A673 (cell line): ENCODE data around the gene RABGAP1L. TPM values are rescaled to one million over a fixed set of nuclear protein-coding genes. Genes with fewer than 3 reads are reported as not detected.

Experiments used
- BruUV-seq: library from RNA; stranded (reverse); fragments of 400-500 nt; replicated peaks from 2 replicates; lab custom pipeline; 2021; lab: Mats Ljungman, UMichigan
- CTCF ChIA-PET: fragments of 300-600 bp; sonication (Branson Sonifier 250); formaldehyde crosslinking; loops from one replicate; lab custom pipeline; 2022; ENCODE audit warnings: antibody characterized with exemption; lab: Charles Lee
- POLR2A ChIA-PET: fragments of 300-600 bp; sonication (Branson Sonifier 250); formaldehyde crosslinking; loops from one replicate; lab custom pipeline; 2022; ENCODE audit warnings: antibody characterized with exemption; ENCODE audit not compliant: low non-redundant PET; lab: Charles Lee
- DNase-seq: peaks from one replicate; pipeline ENCODE4 v3.0.0-alpha.2; 2015; ENCODE audit warnings: low spot score
- H3K27ac ChIP-seq: fragments of 200-600 bp; sonication (generic); 2 replicates; pipeline ENCODE4 v1.5.1; 2016; ENCODE audit warnings: mixed run types, low read depth, mild to moderate bottlenecking, mixed read lengths, antibody characterized with exemption, low read length; ENCODE audit not compliant: poor library complexity, severe bottlenecking
- H3K27me3 ChIP-seq: fragments of 200-600 bp; sonication (generic); replicated peaks from 2 replicates; pipeline ENCODE4 v1.6.1; 2017; ENCODE audit warnings: mixed run types, low read depth, mild to moderate bottlenecking, mixed read lengths, antibody characterized with exemption, low read length; ENCODE audit not compliant: insufficient read depth, poor library complexity
- H3K36me3 ChIP-seq: fragments of 200-600 bp; sonication (generic); 2 replicates; pipeline ENCODE4 v1.6.1; 2016; ENCODE audit warnings: mixed run types, mild to moderate bottlenecking, mixed read lengths, antibody characterized with exemption, low read length; ENCODE audit not compliant: insufficient read depth, poor library complexity, severe bottlenecking
- H3K4me1 ChIP-seq: fragments of 200-600 bp; sonication (generic); 2 replicates; pipeline ENCODE4 v1.6.1; 2017; ENCODE audit warnings: mixed run types, mild to moderate bottlenecking, mixed read lengths, antibody characterized with exemption, low read length; ENCODE audit not compliant: insufficient read depth, poor library complexity, severe bottlenecking
- H3K4me3 ChIP-seq: fragments of 200-600 bp; sonication (generic); 2 replicates; pipeline ENCODE4 v1.5.1; 2016; ENCODE audit warnings: low read depth, mixed run types, mild to moderate bottlenecking, mixed read lengths, low read length; ENCODE audit not compliant: poor library complexity, severe bottlenecking
- H3K9me3 ChIP-seq: fragments of 200-600 bp; sonication (generic); 2 replicates; pipeline ENCODE4 v1.6.1; 2016; ENCODE audit warnings: mixed run types, low read depth, mild to moderate bottlenecking, mixed read lengths, antibody characterized with exemption, low read length; ENCODE audit not compliant: poor library complexity, severe bottlenecking
- EZH2 ChIP-seq: fragments of 200-600 bp; sonication (generic); IDR thresholded peaks from 2 replicates; pipeline ENCODE4 v1.6.1; 2017; ENCODE audit warnings: borderline replicate concordance, low read depth, mild to moderate bottlenecking, mixed read lengths, antibody characterized with exemption, low read length; ENCODE audit not compliant: poor library complexity, severe bottlenecking
- intact Hi-C: fragments of 100-400 bp; cut with micrococcal nuclease; formaldehyde crosslinking; loops from one replicate; pipeline ENCODE4 v1.10.0; 2022; ENCODE audit not compliant: unreplicated experiment
- total RNA-seq: library from RNA; stranded (reverse); gene quantifications from 2 replicates; pipeline ENCODE4 v1.2.3, GENCODE V29; 2021
- TF ChIP-seq, protein P1 (sequence below): fragments of 300-800, 200-600 bp; sonication (generic); conservative IDR thresholded peaks from 2 replicates; pipeline ENCODE4 v1.5.1; 2017; ENCODE audit warnings: low read depth, mild to moderate bottlenecking, antibody characterized with exemption, low read length, moderate library complexity, mixed read lengths

Gene RABGAP1L
- total RNA-seq, 1 experiment from 2014 or later, result 19.3 TPM

- Histone ChIP-seq H3K27ac (no peak overlapping the region), H3K4me3 (no peak overlapping the region), H3K27me3 (no peaks in the 10 kb centered on the region), H3K36me3 (no peaks in the 10 kb centered on the region), H3K4me1 (no peaks in the 10 kb centered on the region), H3K9me3 (no peaks in the 10 kb centered on the region)
- ChIA-PET CTCF (no interaction called here), POLR2A (no interaction called here)
- BruUV-seq, result no TSS peak
- DNase-seq, result no peak
- TF ChIP-seq, protein P1, sequence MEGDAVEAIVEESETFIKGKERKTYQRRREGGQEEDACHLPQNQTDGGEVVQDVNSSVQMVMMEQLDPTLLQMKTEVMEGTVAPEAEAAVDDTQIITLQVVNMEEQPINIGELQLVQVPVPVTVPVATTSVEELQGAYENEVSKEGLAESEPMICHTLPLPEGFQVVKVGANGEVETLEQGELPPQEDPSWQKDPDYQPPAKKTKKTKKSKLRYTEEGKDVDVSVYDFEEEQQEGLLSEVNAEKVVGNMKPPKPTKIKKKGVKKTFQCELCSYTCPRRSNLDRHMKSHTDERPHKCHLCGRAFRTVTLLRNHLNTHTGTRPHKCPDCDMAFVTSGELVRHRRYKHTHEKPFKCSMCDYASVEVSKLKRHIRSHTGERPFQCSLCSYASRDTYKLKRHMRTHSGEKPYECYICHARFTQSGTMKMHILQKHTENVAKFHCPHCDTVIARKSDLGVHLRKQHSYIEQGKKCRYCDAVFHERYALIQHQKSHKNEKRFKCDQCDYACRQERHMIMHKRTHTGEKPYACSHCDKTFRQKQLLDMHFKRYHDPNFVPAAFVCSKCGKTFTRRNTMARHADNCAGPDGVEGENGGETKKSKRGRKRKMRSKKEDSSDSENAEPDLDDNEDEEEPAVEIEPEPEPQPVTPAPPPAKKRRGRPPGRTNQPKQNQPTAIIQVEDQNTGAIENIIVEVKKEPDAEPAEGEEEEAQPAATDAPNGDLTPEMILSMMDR, result no peak
- no peak for TF ChIP-seq EZH2
- intact Hi-C loops, result no loop called here
Measured at GRCh38 chr1:174949645-174950044, 790.3 kb downstream of the RABGAP1L start.

DNA sequence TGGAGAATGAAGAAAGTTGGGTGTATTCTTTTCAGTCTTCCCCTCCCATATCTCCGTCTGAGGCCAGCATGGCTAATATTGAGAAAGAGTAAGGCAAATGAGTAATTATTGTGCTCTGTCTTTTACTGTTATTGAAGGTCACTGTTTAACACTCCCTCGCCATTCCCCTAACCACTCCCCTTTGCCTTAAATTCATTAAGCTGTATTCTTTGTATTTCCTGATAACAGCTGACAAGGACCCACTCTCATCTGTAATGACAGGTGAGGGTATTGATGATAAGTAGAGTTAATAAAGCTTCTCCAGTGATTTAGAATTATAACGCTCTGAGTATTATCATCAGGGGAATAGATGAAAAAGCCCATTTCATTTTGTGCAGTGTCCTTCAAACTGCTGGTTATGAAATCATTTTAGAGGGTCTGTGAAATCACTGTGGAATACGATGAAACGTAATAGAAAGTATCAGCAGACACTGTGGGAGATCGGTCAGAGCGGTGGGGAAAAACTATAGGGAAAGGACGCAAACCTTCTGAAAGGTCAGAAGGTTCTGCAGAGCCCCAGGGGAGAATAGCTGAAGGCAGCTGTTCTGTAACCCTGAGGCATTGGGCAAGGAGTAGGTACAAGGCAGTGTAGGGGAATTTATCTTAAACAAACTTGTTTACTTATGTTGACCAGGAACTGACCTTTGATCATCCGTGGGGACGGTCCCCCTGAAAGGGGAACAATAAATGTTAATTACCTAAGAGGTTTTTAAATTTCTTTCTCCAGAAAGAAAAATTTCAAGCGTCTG lies 794.2 kb downstream of the RABGAP1L start:
- no peak for DNase-seq
- TF ChIP-seq EZH2, result no peak
- Histone ChIP-seq H3K27ac (no peak overlapping the region), H3K27me3 (no peaks in the 10 kb centered on the region), H3K36me3 (no peaks in the 10 kb centered on the region), H3K4me1 (no peaks in the 10 kb centered on the region), H3K9me3 (no peaks in the 10 kb centered on the region), H3K4me3 (no peak overlapping the region)
- BruUV-seq, result no TSS peak
- ChIA-PET POLR2A (no interaction called here), CTCF (interaction anchor here (0.6 kb wide), 1 partner anchor 75 kb away, joined by 4 read pairs; no protein-coding TSS in a partner anchor)
- intact Hi-C loops, result no loop called here

GRCh38 chr1:174954073-174954460 lies 794.7 kb downstream of the RABGAP1L start:
- Histone ChIP-seq H3K9me3 (no peaks in the 10 kb centered on the region), H3K4me3 (no peak overlapping the region), H3K27me3 (no peaks in the 10 kb centered on the region), H3K4me1 (no peaks in the 10 kb centered on the region), H3K27ac (no peak overlapping the region), H3K36me3 (no peaks in the 10 kb centered on the region)
- TF ChIP-seq, protein P1, result no peak
- TF ChIP-seq EZH2, result no peak
- intact Hi-C loops, result no loop called here
- no TSS peak for BruUV-seq
- ChIA-PET CTCF (no interaction called here), POLR2A (no interaction called here)
- DNase-seq, result no peak
